K562 (cell line): ENCODE measurements around the gene SLC2A8.
A peak's percentile ranks its signal among the peaks of the same experiment; 100 is the strongest.

ENCODE experiments used
- CHD2 ChIP-seq: IDR thresholded peaks from 2 replicates; pipeline ENCODE4 v1.6.1; 2011; ENCODE audit warnings: low read depth, low read length
- CTBP1 ChIP-seq: fragments of 450-650 bp; IDR thresholded peaks from 2 replicates; pipeline ENCODE4 v1.6.1; 2016; ENCODE audit warnings: borderline replicate concordance
- CTCF ChIP-seq, 3 experiments: IDR thresholded peaks in 2 of 3; conservative IDR thresholded peaks in 1 of 3; 2 replicates each; pipeline ENCODE4 v1.5.1; 2011 to 2012; ENCODE audit warnings: low read length in 3 of 3, mild to moderate bottlenecking in 3 of 3, control low read depth in 2 of 3, improper control_type of control experiment in 1 of 3, inconsistent platforms in 1 of 3, low read depth in 1 of 3, mixed read lengths in 1 of 3, moderate library complexity in 1 of 3; ENCODE audit not compliant: insufficient read depth in 2 of 3
- E2F6 ChIP-seq, 2 experiments: IDR thresholded peaks; 2 replicates each; pipeline ENCODE4 v1.6.1; 2011; ENCODE audit warnings: borderline replicate concordance in 1 of 2, control low read depth in 1 of 2, low read depth in 1 of 2, low read length in 1 of 2, mild to moderate bottlenecking in 1 of 2, mixed read lengths in 1 of 2, moderate library complexity in 1 of 2; ENCODE audit not compliant: insufficient read depth in 1 of 2, insufficient read length in 1 of 2, poor library complexity in 1 of 2, severe bottlenecking in 1 of 2; ENCODE audit errors: extremely low read depth in 1 of 2
- EZH2 ChIP-seq: IDR thresholded peaks from 2 replicates; pipeline ENCODE4 v1.6.1; 2012; ENCODE audit warnings: low read depth, mild to moderate bottlenecking, inconsistent platforms, low read length, borderline replicate concordance
- MEF2A ChIP-seq: IDR thresholded peaks from 2 replicates; pipeline ENCODE4 v1.6.1; 2011; ENCODE audit warnings: low read depth, mild to moderate bottlenecking, low read length, moderate library complexity; ENCODE audit not compliant: control insufficient read depth
- RAD21 ChIP-seq, 2 experiments: fragments of 250-450 bp in 1 of 2; fragments of 450-650 bp in 1 of 2; sonication (Bioruptor Pico) in 1 of 2; formaldehyde crosslinking in 1 of 2; IDR thresholded peaks in 1 of 2; conservative IDR thresholded peaks in 1 of 2; 2 replicates each; pipeline versions ENCODE4 v1.4.0 to v1.8.0; 2020 to 2022; ENCODE audit warnings: mild to moderate bottlenecking in 2 of 2, moderate library complexity in 1 of 2
- TARDBP ChIP-seq: fragments of 450-650 bp; IDR thresholded peaks from 2 replicates; pipeline ENCODE4 v1.6.1; 2016
- ZNF274 ChIP-seq: IDR thresholded peaks from 2 replicates; pipeline ENCODE4 v1.6.1; 2011; ENCODE audit warnings: low read depth, mild to moderate bottlenecking, low read length, moderate library complexity, borderline replicate concordance
- ZNF77 ChIP-seq: fragments of 250-450 bp; sonication (Bioruptor Pico); IDR thresholded peaks from 2 replicates; pipeline ENCODE4 v1.5.0; 2020

GRCh38 chr9:127360250-127360649 is 36.7 kb upstream of the SLC2A8 start:
- TF ChIP-seq CHD2 (no peak), MEF2A (no peak), E2F6 (IDR thresholded peaks at IDR 0.05; ENCODE audit: borderline replicate concordance in 1 of 2, extremely low read depth in 1 of 2, insufficient read depth in 1 of 2, insufficient read length in 1 of 2, low read depth in 1 of 2, low read length in 1 of 2, poor library complexity in 1 of 2, severe bottlenecking in 1 of 2) (no peak), TARDBP (no peak), RAD21 (CRISPR knock-in tag; conservative IDR thresholded peaks at IDR 0.05 in 1 of 2, IDR thresholded peaks at IDR 0.05 in 1 of 2) (peak in 1 of 2 experiments; percentile 17; a peak in 1 of 4 replicates), CTCF (IDR thresholded peaks at IDR 0.05 in 2 of 3, conservative IDR thresholded peaks at IDR 0.05 in 1 of 3; ENCODE audit: insufficient read depth in 2 of 3, low read depth in 1 of 3, low read length in 3 of 3) (peak; percentile 35 to 46 (median 36); a peak in 5 of 6 replicates), ZNF77 (CRISPR knock-in tag) (no peak), CTBP1 (no peak), EZH2 (no peak), ZNF274 (no peak)
